Activated gamma-delta T cell treated with anti-CD3 and anti-CD28 coated beads, Interleukin-2, amount 50 U/mL, for 16 hours (primary cell): ENCODE measurements around the gene PSMG3.
A peak's percentile ranks its signal among the peaks of the same experiment; 100 is the strongest.

ENCODE experiments used
- DNase-seq: peaks from one replicate; pipeline ENCODE4 v3.0.0-alpha.2; 2020; ENCODE audit warnings: low read depth

The PSMG3 gene, protein sequence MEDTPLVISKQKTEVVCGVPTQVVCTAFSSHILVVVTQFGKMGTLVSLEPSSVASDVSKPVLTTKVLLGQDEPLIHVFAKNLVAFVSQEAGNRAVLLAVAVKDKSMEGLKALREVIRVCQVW

DNA sequence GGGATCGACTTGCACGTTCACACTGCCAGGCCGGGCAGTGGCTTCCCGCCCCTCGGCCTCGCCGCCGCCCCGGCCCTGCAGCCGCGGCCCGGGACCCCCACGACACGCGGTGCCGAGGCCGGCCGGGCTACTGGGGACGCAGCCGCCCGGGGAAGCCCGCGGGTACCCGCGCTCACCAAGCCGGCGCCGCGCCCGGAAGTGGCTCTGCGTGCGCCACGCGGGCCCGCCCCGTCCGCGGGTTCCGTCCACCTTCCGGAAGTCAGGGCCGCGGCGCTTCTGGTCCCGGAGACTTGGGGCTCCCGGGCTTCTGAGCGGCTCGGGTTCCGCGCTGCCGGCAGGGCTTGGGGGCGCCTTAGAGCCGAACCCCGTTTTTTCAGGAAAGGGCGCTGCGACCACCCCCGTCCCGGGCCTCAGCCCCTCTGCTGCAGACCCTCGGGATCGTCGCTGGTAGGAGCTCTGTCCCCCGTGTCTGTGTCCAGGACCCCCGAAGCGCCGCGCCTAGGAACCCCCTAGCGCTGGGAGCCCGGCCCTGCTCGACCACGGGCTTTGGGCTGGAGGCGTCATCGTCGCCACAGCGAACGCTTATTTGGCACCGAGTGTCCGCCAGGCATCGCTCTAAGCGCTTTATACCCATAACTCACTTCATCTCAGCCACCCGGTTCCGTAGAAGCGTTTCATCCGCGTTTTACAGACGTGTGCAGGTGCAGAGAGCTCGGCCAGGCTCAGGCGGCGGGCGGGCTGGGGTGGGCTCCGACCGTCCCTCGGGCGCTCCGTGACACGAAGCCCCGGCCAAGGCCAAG lies at the start of gene PSMG3:
PSMG3 (minus strand) TSS at position 200 of the 800 bp plus-strand sequence. CDS start 693 bp downstream, outside the sequence.
- peak; percentile 83 for DNase-seq

DNA sequence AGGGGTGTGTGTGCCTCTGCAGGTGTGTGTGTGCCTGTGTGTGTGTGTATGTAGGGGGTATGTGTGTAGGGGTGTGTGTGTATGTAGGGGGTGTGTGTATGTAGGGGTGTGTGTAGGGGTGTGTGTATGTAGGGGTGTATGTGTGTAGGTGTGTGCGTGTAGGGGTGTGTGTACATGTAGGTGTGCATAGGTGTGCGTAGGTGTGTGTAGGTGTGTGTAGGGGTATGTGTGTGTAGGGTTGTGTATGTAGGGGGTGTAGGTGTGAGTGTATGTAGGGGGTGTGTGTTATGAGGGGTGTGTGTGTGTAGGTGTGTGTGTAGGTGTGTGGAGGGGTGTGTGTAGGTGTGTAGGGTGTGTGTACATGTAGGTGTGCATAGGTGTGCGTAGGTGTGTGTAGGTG lies 48.6 kb upstream of the PSMG3 start:
- DNase-seq = no peak

DNA sequence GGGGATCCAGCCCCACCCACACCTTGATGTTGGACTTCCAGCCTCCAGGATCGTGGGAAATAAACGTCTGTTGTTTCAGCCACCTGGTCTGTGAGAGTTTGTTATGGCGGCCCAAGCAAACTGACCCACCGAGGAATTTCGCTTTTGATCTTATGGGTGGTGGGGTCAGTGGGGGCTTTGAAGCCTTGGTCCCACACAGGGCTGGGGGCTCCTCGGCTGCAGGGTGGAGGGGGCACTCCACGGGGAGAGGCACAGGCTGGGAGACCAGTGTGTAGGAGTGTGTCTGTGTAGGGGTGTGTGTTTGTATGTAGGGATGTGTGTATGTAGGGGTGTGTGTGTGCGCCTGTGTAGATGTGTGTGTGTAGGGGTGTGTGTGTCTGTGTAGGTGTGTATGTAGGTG lies 48.1 kb upstream of the PSMG3 start:
- no peak for DNase-seq

DNA sequence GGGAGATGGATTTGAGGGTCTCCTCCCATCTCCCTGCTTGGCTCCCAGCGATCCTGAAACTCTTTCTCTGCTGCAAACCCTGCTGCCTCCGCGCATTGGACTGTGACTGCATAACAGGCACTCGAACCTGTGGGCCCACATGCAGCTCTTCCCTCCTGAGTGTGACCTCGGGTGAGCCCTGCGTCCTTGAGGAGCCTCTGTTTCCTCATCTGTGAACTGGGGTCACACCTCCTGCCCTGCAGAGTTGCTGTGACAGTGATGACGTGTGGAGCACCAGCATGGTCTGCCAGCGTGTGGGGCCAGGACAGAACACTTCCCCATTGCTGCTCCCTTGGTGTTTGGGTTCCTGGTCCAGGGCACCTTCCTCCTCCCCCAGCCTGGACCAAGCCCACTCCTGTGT lies 46.9 kb upstream of the PSMG3 start:
- no peak for DNase-seq

DNA sequence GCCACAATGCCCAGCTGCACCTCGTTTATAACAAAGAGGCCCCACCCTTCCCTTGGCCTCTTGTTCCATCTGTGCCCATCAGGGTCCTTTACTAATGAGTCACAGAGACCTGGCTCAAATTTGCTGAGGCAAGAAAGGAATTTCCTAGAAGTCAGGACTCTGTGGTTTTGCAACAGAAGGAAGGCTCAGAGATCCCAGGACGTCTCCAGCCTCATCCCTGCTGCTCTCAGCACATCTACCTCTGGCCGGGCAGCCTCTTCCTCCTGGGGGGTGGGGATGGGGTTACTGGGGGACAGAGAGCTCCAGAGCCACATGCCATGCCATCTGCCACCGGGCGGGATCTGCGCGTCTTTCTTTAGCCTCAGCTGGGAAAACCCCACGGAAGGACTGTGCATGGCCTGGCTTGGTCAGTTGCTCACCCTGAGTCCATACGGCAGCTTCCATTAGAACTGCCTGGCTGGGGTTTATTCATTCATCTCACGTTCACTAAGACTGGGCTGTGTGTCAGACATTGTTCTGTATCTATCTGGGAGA lies 41.9 kb upstream of the PSMG3 start:
- DNase-seq = no peak

DNA sequence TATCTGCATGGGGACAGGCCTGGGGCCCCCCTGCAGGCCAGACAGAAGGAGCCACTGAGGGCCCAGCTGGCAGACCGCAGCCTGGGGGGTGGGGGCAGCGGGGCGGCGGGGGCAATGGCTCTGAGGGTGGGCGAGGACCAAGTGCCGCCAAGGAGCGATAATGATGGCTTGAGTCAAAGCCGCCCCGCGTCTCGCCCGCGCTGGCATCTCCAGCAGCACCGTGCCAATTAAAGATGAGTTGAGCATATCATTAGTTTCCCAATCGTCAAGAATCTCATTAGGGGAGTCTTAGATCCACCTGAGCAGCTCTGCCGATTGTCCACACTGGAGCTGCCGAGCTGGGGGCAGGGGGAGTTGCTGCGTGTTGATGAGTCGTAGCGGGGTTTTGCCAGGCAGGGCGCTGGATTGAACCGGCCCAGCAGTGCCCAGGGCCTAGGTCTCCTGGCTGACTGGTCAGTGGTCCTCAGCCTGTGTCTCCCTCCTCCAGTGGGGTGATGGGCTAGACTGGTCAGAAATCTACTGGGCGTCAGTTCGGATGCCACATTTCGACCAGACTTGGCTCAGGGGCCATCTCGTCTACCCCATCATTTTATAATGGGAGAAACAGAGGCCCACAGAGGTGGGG lies 41.0 kb upstream of the PSMG3 start:
- no peak for DNase-seq

DNA sequence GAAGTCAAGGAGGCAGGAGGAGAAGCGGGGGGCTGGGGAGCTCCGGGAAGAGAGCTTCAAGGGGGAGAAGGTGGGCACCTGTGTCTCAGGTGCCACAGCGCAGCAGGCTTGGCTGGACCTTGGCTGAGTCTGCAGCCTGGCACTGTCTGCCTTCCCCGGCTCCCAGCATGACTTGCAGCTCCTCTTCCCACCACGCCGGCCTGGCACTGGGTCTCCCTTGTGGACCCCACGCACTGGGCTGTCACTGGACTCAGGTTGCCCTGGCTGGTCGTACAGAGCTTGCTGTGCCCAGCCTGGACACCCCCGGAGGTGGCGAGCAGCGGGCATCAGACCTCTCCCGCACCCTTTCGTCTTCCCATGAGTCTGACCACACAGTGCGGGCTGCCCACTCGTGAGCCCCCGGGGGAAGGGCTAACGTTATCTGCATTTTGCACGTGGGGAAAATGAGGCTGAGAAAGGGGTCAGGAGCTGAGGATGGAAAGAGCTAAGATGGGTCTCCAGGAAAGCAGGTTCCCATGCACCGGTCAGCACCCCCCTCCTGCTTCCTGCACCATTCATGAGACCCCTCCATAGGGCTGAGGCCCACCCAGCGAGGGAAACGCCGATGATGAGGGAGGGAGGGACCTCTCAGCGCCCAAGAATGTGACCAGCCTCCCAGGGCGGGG lies 40.3 kb upstream of the PSMG3 start:
- DNase-seq = no peak

DNA sequence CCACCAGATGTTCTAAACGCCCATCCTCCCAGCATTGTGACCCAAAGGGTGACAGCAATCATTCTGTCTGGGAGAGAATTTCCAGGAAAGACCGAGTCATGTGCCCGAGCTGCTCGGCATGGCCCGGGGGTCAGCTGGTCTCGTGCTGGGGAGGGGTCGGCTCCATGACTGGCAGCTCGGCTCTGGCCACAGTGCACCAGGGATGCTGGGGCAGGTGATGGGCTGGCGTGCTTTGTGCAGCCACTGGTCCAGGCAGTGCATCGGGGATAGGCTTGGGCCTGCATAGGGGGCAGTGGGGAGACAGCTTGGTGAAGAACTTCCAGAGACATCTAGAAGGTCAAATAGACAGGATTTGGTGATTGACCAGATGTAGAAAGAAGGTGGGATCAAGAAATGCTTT lies 39.2 kb upstream of the PSMG3 start:
- DNase-seq = no peak

DNA sequence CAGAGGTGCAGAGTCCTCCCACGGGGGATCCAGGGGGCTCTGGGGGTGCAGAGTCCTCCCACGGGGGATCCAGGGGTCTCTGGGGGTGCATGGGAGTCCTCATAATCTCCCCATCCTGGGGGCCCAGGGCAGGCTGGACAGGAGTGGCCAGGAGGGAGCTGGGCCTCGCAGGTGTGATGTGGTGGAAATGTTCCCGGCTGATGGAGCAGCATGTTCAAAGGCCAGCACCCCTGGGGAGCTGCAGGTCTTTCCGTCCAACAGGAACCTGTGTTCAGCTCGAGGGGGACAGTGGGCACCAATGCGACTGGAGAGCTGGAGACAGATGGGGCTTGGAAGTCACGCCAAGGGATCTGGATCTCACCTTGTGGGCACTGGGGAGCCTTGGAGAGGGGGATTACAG lies 38.5 kb upstream of the PSMG3 start:
- DNase-seq = no peak

DNA sequence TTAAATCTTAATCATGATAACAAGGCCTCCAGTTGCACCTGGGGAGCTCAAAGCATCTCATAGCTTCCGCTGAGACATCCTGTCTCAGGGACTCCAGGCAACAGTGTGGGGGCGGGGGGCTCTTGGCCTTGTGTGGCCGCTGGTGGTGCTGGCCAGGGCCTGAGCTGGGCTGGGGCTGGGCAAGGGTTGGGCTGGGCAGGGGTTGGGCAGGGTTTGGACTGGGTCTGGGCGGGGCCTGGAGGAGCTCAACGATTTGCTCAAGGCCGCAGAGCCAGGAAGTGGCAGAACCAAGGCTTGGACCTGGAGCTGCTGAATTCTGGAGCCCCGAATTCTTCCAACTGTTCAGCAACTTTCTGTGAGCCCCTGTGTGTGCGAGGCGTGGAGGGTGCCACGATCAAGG lies 37.9 kb upstream of the PSMG3 start:
- DNase-seq = no peak

DNA sequence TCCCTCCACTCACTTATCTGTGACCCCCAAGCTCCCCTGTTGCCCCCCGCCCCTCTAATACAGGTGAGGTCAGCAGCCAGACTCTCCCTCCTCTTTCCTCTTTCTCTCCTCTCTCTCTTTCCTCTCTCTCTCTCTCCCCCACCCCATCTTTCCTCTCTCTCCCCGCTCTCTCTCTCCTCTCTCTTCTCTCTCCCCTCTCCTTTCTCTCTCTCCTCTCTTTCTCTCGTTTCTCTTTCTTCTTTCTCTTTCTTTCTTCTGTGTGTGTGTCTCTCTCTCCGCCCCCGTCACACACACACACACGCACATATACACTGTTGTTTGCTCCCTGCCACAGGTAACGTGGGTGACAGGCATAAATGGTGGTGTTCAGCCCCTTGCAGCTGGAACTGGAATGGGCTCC lies 37.2 kb upstream of the PSMG3 start:
- DNase-seq = no peak

DNA sequence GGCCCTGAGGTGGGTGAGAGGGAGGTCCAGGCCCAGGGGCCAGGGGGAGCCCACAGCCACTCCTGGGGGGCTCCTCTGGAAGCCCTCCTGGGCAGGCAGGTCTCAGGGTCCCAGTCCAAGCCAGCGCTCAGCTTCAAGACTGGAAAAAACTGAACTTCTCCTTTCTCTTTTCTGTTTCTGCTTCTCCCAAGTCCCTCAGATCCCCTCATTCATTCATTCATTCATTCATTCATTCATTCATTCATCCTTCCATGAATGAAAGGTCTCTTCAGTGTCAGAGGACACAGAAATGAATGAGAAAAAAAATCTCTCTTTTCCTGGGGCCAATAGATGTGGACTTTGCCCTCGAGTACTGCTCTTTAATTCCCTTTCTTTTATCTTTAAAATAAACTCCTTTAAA lies 34.6 kb upstream of the PSMG3 start:
- DNase-seq = no peak

DNA sequence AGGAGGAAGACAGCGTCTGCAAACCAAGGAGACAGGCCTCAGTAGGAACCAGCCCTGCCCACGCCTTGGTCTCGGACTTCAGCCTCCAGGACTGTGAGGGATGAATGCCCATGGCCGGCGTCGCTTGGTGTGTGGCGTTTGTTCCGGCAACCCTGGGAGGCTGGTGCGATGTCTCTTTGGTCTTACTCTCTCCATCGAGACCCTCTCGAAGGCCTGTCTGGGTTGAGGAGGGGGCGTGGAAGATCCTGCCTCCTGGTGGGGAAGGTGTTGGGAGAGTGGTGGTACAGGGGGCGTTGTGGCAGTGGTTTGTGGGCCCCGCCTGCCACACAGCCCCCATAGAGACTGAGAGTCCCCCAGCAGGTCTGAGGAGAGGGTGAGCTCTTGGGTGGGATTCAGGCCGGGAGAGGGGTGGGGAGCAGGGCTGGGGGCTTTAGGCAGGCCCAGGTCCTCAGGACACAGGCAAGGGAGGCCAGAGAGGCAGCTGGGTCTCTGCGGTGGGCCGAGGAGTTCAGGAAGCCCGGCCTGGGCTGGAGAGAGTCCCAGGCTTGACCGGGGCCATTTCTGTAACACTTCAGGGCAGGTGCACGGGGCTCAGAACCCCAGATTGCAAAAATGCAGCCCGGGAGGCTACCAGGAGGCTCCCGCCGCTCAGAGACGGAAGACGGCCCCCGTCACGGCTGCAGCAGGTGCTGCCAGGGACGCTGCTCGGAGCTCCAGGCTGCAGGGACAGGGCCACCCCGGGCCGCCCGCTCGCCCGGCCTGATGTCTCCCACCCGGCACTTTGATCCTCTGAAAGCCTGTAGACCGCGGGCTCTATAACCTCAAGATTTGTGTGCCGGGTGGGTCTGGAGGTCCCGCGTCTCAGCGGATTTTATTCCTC lies 33.8 kb upstream of the PSMG3 start:
- DNase-seq = no peak

DNA sequence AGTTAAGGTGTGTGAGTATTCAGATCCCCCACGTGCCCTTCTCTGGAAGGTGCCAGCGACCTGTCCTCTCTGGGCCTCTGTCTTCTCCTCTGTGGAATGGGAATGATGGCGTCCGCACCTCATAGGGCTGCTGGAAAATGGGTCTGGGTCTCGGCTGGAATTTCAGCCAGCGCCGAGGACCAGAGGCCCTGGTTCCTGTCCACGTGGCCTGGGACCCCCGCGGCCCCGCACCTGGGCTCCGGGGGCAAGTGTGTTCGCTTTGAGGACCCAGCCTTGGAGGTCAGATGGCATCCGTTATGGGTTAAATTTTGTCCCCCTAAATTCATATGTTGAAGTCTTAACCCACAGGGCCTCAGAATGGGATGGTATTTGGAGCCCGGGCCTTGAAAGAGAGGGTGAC lies 32.6 kb upstream of the PSMG3 start:
- no peak for DNase-seq

DNA sequence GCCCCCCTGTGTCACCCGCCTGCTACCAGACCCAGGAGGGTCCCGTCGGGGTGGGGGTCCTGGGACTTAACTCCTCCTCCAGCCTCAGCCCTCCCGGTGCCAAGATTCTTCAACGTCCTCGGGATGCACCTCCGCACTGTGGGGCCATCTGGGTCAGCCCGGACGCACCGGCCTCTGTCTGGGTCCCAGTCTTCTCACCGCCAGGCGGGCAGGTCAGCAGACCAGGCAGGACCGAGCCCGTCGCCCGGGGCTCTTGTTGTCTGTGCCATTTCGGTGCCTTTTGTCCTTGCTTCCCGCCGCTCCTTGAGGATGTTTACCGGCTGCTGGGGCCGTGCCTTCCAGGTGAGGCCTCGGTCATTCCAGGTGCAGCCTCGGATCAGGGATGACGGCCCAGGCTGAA lies 32.1 kb upstream of the PSMG3 start:
- DNase-seq = no peak

DNA sequence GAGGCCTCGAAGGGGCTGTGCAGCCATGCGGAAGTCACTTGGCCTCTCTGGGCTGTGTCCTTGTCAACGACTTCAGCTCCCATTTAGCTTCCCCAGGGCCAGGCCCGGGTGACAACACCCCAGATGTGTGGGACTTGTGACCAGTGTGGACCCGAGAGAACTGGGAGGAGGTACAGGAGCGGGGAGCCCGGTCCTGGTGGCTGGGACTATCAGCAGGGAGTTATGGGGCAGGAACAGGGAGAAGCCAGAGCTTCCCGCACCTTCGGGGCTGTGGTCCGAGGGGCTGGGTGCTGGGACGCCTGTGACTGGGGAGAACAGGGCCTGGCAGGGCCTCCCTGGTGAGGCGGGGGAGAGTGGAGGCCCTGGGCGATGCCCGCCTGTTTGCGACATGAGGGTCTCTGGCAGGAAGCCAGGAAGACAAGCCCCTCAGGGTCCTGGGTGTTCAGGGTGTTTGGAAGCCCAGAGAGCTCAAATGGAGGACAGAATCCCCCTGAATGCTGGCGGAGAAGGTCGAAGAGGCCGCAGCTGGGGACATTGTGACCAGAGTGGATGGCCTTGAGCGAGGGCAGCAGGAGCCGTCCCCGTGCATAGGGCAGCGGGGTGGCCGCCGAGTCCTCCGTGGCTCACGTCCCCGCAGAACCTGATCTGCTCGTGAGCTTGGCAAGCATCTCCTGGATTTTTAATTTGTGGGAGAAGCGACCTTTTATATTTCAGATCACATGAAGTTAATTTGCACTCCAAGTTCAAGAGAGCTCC lies 30.0 kb upstream of the PSMG3 start:
- DNase-seq = no peak

DNA sequence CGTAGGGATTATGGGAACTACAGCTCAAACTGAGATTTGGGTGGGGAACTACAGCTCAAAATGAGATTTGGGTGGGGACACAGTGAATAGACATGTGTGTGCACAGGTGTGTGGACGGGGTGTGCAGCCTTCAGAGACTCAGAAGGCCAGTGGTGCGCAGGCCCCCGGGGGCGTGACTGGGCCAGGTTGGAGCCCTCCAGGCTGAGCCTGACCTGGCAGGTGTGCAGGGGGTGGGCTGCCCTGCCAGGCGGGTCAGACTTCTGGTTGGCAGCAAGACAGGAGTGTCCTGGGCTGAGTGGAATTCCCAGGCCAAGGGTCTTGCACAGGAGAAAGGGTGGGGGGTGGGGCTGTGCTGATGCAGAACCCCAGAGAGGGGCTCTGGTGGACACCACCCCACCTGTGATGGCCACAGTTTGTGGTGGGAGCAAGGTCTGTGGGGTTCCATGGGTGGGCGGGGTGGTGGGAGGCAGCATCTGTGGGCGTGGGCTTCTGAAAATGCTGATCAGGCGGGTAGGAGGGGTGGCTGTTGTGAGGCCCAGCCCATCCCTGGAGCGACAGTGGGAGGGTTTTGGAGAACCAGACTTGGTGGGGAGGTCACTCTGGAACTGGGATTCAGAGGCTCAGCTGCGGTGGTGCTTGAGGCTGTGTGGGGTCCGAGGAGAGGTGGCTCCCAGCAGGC lies 29.3 kb upstream of the PSMG3 start:
- no peak for DNase-seq

DNA sequence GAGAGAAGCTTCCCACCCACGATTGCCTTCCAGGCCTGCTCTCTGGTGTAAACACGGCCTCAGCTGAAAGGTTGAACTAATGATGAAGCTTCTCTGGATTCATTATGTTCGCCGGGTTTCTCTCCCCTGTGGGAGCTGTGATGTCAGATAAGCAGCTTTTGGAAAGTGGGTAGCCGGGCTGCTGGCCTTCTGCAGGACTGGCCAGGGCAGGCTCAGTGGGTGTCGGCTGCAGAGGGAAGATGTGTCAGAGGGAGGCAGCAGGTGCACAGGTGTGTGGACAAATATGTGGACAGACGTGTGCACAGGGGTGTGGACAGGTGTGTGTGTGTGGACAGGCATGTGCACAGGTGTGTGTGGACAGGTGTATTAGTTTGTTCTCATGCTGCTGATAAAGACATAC lies 28.5 kb upstream of the PSMG3 start:
- DNase-seq = no peak

DNA sequence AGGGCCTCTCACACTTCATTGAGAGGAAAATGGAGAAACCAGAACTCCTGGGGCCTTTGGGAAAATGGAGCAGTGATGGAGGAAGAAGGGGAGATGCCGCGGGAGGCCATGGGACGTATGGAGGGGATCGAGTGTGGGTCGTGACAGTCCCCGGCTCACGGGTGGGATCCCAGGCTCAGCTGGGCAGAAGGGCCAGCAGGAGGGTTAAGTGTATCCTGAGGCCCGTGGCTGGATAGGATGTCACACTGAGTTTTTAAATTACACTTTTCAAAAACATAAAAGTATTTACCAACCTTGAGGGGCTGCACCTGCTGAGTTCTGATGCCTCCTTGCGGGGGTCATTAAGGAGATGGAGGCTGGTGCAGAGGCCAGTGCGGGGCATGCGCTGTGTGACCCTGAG lies 28.0 kb upstream of the PSMG3 start:
- no peak for DNase-seq

DNA sequence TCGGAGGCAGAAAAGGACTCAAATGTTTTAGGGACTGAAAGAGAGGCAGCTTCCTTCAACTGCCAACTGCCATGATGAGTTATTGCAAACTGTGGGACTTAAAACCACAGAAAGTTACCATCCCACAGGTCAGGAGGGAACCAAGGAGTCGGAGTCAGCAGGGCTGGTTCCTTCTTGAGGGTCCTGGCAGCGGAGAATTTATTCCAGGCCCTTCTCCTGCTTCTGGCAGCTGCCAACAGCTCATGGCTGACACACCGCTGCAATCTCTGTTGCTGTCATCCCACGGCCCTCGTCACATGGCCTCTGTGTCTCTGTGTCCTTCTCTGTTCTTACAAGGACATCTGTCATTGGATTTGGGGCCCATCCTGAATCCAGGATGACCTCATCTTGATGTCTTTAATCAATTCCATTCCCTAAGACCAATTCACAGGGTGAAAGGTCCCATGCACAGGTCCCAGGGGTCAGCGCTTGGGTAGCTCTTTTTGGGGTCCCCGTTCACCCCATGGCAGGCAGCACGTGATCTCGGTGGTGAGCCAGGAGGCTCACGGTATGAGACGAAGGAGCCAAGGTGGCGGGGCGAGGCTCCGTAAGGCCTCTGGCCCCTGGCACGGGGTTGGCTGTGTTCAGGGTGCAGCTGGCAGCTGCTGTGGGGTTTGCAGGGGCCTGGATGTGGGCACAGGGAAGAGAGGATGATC lies 27.4 kb upstream of the PSMG3 start:
- no peak for DNase-seq
